ENCODE measurements around the gene GRHL1. TPM values are rescaled to one million over a fixed set of nuclear protein-coding genes. Genes with fewer than 3 reads are reported as not detected.

The GRHL1 gene
- total and polyA plus RNA-seq, 2 of the 8 experiments (the other 6 are each of a cell fraction or from before 2014, with no cell fraction given), result 1.3 to 3.6 TPM

- H3K27ac ChIP-seq (ENCODE audit: low read depth, low read length), result no peak overlapping the region
- no peaks in the 10 kb centered on the region for H3K36me3 ChIP-seq (ENCODE audit: control insufficient read depth in 2 of 4, insufficient read depth in 4 of 4, low read length in 3 of 4)
- ChIA-PET CTCF (ENCODE audit: partially characterized antibody) (interaction anchor here (0.6 to 3.2 kb wide), 6 partner anchors 11 to 405 kb away, joined by 3 to 12 read pairs (median 4); no protein-coding TSS in a partner anchor), POLR2A (ENCODE audit: partially characterized antibody) (interaction anchor here (1.2 kb wide), 2 partner anchors 11 to 25 kb away, joined by 4 read pairs; partner anchors contain the start of gene KLF11)
- no peaks in the 10 kb centered on the region for H3K27me3 ChIP-seq (replicated peaks in 1 of 4; ENCODE audit: control insufficient read depth in 3 of 4, extremely low read depth in 1 of 4, insufficient read depth in 3 of 4, low read length in 3 of 4)
- DNase-seq (ENCODE audit: low read depth in 1 of 2, low spot score in 2 of 2) (no peak), FAIRE-seq (no peak)
- no peak overlapping the region for H2BK15ac ChIP-seq (ENCODE audit: low read length)
- no peak overlapping the region for H2BK5ac ChIP-seq (ENCODE audit: low read depth, low read length)
- no peak overlapping the region for H3K9ac ChIP-seq (replicated peaks in 1 of 4; ENCODE audit: extremely low read depth in 1 of 4, low read depth in 3 of 4, low read length in 3 of 4)
- no peaks in the 10 kb centered on the region for H3K79me1 ChIP-seq (ENCODE audit: low read depth, low read length)
- no peaks in the 10 kb centered on the region for H3K79me2 ChIP-seq (ENCODE audit: control insufficient read depth in 1 of 2, insufficient read depth in 2 of 2, low read length in 2 of 2)
- peaks cover 0 to 2% of the 10 kb centered on the region in 2 experiments for H4K20me1 ChIP-seq (replicated peaks in 1 of 2; ENCODE audit: control insufficient read depth in 1 of 2, insufficient read depth in 2 of 2, low read length in 2 of 2)
- H2BK20ac ChIP-seq (ENCODE audit: low read length), result no peak overlapping the region
- no peak overlapping the region for H3K23ac ChIP-seq (ENCODE audit: insufficient read length)
- no peak overlapping the region for H2AFZ ChIP-seq (ENCODE audit: low read length)
- H4K8ac ChIP-seq (ENCODE audit: extremely low read depth, insufficient read depth, low read length), result no peak overlapping the region
- no peak overlapping the region for H3K56ac ChIP-seq (replicated peaks; ENCODE audit: insufficient read length, low read depth, low read length)
- H2BK120ac ChIP-seq (replicated peaks; ENCODE audit: low read depth, low read length), result no peak overlapping the region
- H3K18ac ChIP-seq (ENCODE audit: extremely low read depth, low read length), result no peak overlapping the region
- peaks cover 3% of the 10 kb centered on the region; the same call in 1 of the 2 replicates for H3K23me2 ChIP-seq (ENCODE audit: low read depth, low read length)
- H3K4me1 ChIP-seq (replicated peaks in 1 of 4; ENCODE audit: control insufficient read depth in 3 of 4, insufficient read depth in 4 of 4, low read length in 3 of 4), result no peaks in the 10 kb centered on the region
- H2AK5ac ChIP-seq (ENCODE audit: low read depth, low read length), result no peak overlapping the region
- H3K14ac ChIP-seq (ENCODE audit: insufficient read length), result no peak overlapping the region
- H3K4ac ChIP-seq (replicated peaks; ENCODE audit: insufficient read length, low read depth, low read length), result no peak overlapping the region
- no peak overlapping the region for H2BK12ac ChIP-seq (ENCODE audit: low read depth, low read length)
- no peak overlapping the region for H3K4me3 ChIP-seq (ENCODE audit: extremely low read depth in 1 of 4, insufficient read depth in 2 of 4, low read depth in 3 of 4, low read length in 4 of 4)
- H4K91ac ChIP-seq (replicated peaks; ENCODE audit: insufficient read length, low read length), result no peak overlapping the region
- no peaks in the 10 kb centered on the region; a peak in 1 of 4 replicates for H3K9me3 ChIP-seq (ENCODE audit: insufficient read depth in 2 of 2, low read depth in 1 of 2, low read length in 1 of 2)
- WGBS, 2 experiments (ENCODE audit: extremely low coverage in 1 of 2, insufficient coverage in 1 of 2, insufficient read length in 1 of 2, insufficient replicate concordance in 2 of 2, low coverage in 1 of 2, low lambda C conversion rate in 2 of 2, missing lambda C conversion rate in 1 of 2), result 87% methylated on average over 5 of the region's 5 CpGs; no CpG with 5 or more reads in 1 of the 2 experiments
- H3K4me2 ChIP-seq (ENCODE audit: insufficient read depth in 1 of 2, low read depth in 2 of 2, low read length in 2 of 2), result no peak overlapping the region
- no peak overlapping the region for H4K5ac ChIP-seq (ENCODE audit: insufficient read length, low read depth, low read length)
- no peak for TF ChIP-seq EP300 (IDR thresholded peaks at IDR 0.05; ENCODE audit: borderline replicate concordance in 1 of 2, low read depth in 2 of 2, low read length in 2 of 2)
- no peak for TF ChIP-seq SP1 (IDR thresholded peaks at IDR 0.05; ENCODE audit: low read depth, low read length)
- no peak for TF ChIP-seq RXRA (IDR thresholded peaks at IDR 0.05; ENCODE audit: insufficient read depth, low read depth, low read length)
Measured at GRCh38 chr2:10017313-10017941, 65.9 kb downstream of the GRHL1 start.

Measured in H1 (cell line).